H1 (cell line): ENCODE data around the gene SSX2IP. TPM values are rescaled to one million over a fixed set of nuclear protein-coding genes. Genes with fewer than 3 reads are reported as not detected.

Source experiments
- CHD1 ChIP-seq: IDR thresholded peaks from 2 replicates; pipeline ENCODE4 v1.6.1; 2012; ENCODE audit warnings: low read depth, low read length, improper control_type of control experiment
- JUN ChIP-seq: IDR thresholded peaks from 2 replicates; pipeline ENCODE4 v1.6.1; 2011; ENCODE audit warnings: low read depth, mild to moderate bottlenecking, improper control_type of control experiment, low read length
- RFX5 ChIP-seq: IDR thresholded peaks from 2 replicates; pipeline ENCODE4 v1.6.1; 2011; ENCODE audit warnings: low read depth, low read length, improper control_type of control experiment, borderline replicate concordance
- polyA plus RNA-seq, 7 experiments: library from polyadenylated mRNA; depleted of rRNA in 3 of 7; stranded (reverse) in 5 of 7; unstranded in 2 of 7; fragments of >200 nt in 5 of 7; fragments of 200-250 nt in 2 of 7; gene quantifications; 1 replicate in 5 of 7; 2 replicates in 1 of 7; 4 replicates in 1 of 7; pipeline versions ENCODE4 v1.2.1 to v1.2.3, GENCODE V29; 2011 to 2013; ENCODE audit warnings: missing spikeins in 2 of 7, mixed read lengths in 2 of 7
- total RNA-seq: library from RNA; stranded (reverse); fragmentation: NEBNext Ultra II Directional; extraction: Animal tissue kit (Norgen Biotek cat#: 25700); gene quantifications from 2 replicates; pipeline ENCODE4 v1.2.1, GENCODE V29; 2021

The SSX2IP gene
- total and polyA plus RNA-seq, 2 of the 8 experiments (the other 6 are each of a cell fraction or from before 2014, with no cell fraction given): 4.0 to 31.3 TPM

DNA sequence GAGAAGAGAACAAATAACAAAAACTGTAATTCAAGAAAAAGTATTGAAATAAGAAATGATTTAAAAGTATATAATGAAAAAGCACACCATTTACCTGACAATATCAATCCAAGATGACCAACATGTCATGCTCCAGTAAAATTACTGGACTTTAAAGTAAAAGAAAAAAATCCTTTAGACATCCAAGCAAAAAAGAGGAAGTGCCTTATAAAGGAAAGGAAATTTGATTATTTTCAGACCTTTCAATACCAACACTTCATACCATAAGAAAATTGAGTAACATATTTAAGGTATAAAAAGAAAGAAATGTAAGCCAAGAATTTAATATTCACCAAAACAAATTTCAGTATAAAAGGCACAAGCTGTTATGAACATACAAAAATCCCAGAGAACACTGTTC, 46.2 kb upstream of the SSX2IP start (continued):
- TF ChIP-seq CHD1: no peak
- no peak for TF ChIP-seq RFX5
- TF ChIP-seq JUN: no peak
